ENCODE measurements around the gene KLHDC7B. TPM values are rescaled to one million over a fixed set of nuclear protein-coding genes. Genes with fewer than 3 reads are reported as not detected.

KLHDC7B gene
- total RNA-seq, 1 experiment from 2014 or later = 1.8 TPM

- no peaks in the 10 kb centered on the region for H3K27me3 ChIP-seq (ENCODE audit: control insufficient read depth, insufficient read depth, low read length)
- in situ Hi-C loops (cut with HindIII; ENCODE audit: low pct_unique_long_range_greater_than_20kb, low sequenced_read_pairs) (no loop called here), intact Hi-C loops (cut with micrococcal nuclease; ENCODE audit: unreplicated experiment) (no loop called here)
- H3K9me3 ChIP-seq (ENCODE audit: control insufficient read depth, insufficient read depth, low read depth, low read length) = no peaks in the 10 kb centered on the region
- TF ChIP-seq REST (IDR thresholded peaks at IDR 0.05; ENCODE audit: insufficient read depth in 1 of 2, low read depth in 2 of 2, low read length in 1 of 2) (no peak), TCF7L2 (IDR thresholded peaks at IDR 0.05; ENCODE audit: low read depth, low read length) (no peak), POLR2AphosphoS5 (IDR thresholded peaks at IDR 0.05; ENCODE audit: low read depth, low read length) (no peak), SIN3A (IDR thresholded peaks at IDR 0.05; ENCODE audit: borderline replicate concordance, insufficient read depth, low read depth, low read length) (no peak), CTCF (IDR thresholded peaks at IDR 0.05) (no peak)
- ChIA-PET POLR2A (no interaction called here), CTCF (interaction anchor here (1.1 kb wide), 1 partner anchor 32 kb away, joined by 6 read pairs; no protein-coding TSS in a partner anchor)
- no TSS peak for BruUV-seq (replicated peaks)
- no peaks in the 10 kb centered on the region for H3K4me1 ChIP-seq (ENCODE audit: control insufficient read depth, insufficient read depth, low read length)
- H3K36me3 ChIP-seq (ENCODE audit: control insufficient read depth, insufficient read depth, low read length) = no peaks in the 10 kb centered on the region
- ATAC-seq (no peak), DNase-seq (ENCODE audit: low read depth, low spot score) (no peak)
- H3K4me3 ChIP-seq (ENCODE audit: low read depth in 2 of 2, low read length in 2 of 2) = no peak overlapping the region
- H3K27ac ChIP-seq (ENCODE audit: low read length) = no peak overlapping the region
Observed at GRCh38 chr22:50587407-50587806, 41.7 kb downstream of the KLHDC7B start.

- CTCF ChIA-PET = no interaction called here
- no peak for ATAC-seq
- no peak for DNase-seq (ENCODE audit: low read depth, low spot score)
- BruUV-seq (replicated peaks) = no TSS peak
- no peaks in the 10 kb centered on the region for H3K36me3 ChIP-seq (ENCODE audit: control insufficient read depth, insufficient read depth, low read length)
- in situ Hi-C loops (cut with HindIII; ENCODE audit: low pct_unique_long_range_greater_than_20kb, low sequenced_read_pairs) (no loop called here), intact Hi-C loops (cut with micrococcal nuclease; ENCODE audit: unreplicated experiment) (no loop called here)
- no peak for TF ChIP-seq POLR2AphosphoS5 (IDR thresholded peaks at IDR 0.05; ENCODE audit: low read depth, low read length)
- TF ChIP-seq CTCF (IDR thresholded peaks at IDR 0.05) = no peak
- no peak for TF ChIP-seq TCF7L2 (IDR thresholded peaks at IDR 0.05; ENCODE audit: low read depth, low read length)
- no peak for TF ChIP-seq SIN3A (IDR thresholded peaks at IDR 0.05; ENCODE audit: borderline replicate concordance, insufficient read depth, low read depth, low read length)
- no peak for TF ChIP-seq REST (IDR thresholded peaks at IDR 0.05; ENCODE audit: insufficient read depth in 1 of 2, low read depth in 2 of 2, low read length in 1 of 2)
- POLR2A ChIA-PET = no interaction called here
- no peak overlapping the region for H3K27ac ChIP-seq (ENCODE audit: low read length)
- no peaks in the 10 kb centered on the region for H3K4me1 ChIP-seq (ENCODE audit: control insufficient read depth, insufficient read depth, low read length)
- H3K4me3 ChIP-seq (ENCODE audit: low read depth in 2 of 2, low read length in 2 of 2) = no peak overlapping the region
- H3K27me3 ChIP-seq (ENCODE audit: control insufficient read depth, insufficient read depth, low read length) = no peaks in the 10 kb centered on the region
- H3K9me3 ChIP-seq (ENCODE audit: control insufficient read depth, insufficient read depth, low read depth, low read length) = no peaks in the 10 kb centered on the region
Observed at GRCh38 chr22:50595189-50595588, 49.5 kb downstream of the KLHDC7B start.

Data from Panc1 (cell line).